ENCODE measurements around the gene SCGB1D2.

The SCGB1D2 gene

DNA sequence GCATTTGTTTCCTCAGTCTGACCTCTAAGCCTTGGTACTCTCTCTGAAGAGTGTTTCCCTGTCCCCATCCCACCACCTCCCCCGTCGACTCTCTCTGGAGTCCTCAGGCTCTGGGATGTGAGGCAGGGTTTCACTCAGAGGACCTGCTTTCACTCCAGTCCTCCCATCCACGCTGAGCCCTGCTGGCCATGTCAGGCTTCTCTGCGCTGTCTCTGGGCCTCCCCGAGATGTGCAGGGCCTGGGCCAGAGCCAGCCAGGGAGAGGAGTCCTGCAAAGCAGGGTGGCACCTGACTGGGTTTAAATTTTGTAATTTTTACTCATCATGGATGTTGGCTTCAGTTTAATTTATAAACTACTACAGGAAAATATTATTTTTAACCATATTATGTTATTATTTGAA, 31.2 kb downstream of the SCGB1D2 start:
- no peak for DNase-seq (ENCODE audit: low read depth)

DNA sequence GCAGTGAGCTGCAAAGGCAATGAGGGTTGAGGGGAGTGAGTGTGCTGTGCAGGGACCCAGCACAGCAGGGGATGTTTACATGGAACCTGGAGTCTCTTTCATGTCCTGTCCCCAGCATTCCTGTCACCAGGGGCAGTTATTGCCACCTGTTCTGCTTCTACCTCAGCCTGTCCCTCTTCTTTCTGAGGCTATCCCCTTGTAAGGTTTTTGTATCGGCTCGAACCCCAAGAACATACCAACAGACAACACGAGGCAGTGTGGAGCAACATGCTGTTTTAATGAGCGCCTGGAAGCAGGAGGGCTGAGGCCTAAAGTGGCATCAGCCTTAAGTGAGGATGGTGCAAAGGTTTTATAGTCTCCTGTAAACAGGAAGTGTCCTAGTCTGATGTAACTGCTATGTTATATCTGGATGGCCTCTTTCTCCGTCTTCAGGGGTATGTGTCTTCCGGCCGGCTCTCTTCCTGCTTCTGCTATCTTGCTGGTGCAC, 31.8 kb downstream of the SCGB1D2 start:
- peak; percentile 13 for DNase-seq (ENCODE audit: low read depth)
- TF ChIP-seq POLR2A (IDR thresholded peaks at IDR 0.05; ENCODE audit: extremely low read depth, insufficient read length) (no peak), MYC (IDR thresholded peaks at IDR 0.05; ENCODE audit: low read depth, low read length) (no peak)
- TF ChIP-seq, protein P1, sequence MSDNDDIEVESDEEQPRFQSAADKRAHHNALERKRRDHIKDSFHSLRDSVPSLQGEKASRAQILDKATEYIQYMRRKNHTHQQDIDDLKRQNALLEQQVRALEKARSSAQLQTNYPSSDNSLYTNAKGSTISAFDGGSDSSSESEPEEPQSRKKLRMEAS (IDR thresholded peaks at IDR 0.05; ENCODE audit: low read depth, low read length): no peak
- TF ChIP-seq, protein P2, sequence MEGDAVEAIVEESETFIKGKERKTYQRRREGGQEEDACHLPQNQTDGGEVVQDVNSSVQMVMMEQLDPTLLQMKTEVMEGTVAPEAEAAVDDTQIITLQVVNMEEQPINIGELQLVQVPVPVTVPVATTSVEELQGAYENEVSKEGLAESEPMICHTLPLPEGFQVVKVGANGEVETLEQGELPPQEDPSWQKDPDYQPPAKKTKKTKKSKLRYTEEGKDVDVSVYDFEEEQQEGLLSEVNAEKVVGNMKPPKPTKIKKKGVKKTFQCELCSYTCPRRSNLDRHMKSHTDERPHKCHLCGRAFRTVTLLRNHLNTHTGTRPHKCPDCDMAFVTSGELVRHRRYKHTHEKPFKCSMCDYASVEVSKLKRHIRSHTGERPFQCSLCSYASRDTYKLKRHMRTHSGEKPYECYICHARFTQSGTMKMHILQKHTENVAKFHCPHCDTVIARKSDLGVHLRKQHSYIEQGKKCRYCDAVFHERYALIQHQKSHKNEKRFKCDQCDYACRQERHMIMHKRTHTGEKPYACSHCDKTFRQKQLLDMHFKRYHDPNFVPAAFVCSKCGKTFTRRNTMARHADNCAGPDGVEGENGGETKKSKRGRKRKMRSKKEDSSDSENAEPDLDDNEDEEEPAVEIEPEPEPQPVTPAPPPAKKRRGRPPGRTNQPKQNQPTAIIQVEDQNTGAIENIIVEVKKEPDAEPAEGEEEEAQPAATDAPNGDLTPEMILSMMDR (IDR thresholded peaks at IDR 0.05; ENCODE audit: low read depth, low read length): no peak
- H3K4me3 ChIP-seq (ENCODE audit: low read depth, low read length): no peak overlapping the region

More for the DNA sequence above, 31.2 kb downstream of the SCGB1D2 start:
- H3K4me3 ChIP-seq (ENCODE audit: low read depth, low read length): no peak overlapping the region
- TF ChIP-seq MYC (IDR thresholded peaks at IDR 0.05; ENCODE audit: low read depth, low read length): no peak
- TF ChIP-seq, protein P1 (IDR thresholded peaks at IDR 0.05; ENCODE audit: low read depth, low read length): no peak
- TF ChIP-seq, protein P2 (IDR thresholded peaks at IDR 0.05; ENCODE audit: low read depth, low read length): no peak
- TF ChIP-seq POLR2A (IDR thresholded peaks at IDR 0.05; ENCODE audit: extremely low read depth, insufficient read length): no peak

DNA sequence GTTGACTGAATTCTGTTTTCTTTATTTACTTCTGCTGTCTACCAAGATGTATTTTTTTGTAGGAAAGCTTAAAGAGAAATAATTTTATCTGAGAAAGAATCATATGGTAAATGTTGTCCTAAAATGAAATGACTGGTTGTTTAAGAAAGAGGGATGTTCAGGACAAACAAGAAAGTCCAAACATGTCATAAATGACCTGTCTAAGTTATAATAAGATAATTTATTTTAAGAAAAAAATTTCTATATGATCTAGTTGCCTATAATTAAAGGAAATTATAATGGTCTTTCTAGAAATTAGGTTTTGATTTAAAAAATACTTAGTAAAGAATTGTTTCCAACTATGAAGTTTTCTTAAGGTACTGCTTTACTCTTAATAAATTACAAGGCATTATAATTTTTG, 38.4 kb downstream of the SCGB1D2 start:
- TF ChIP-seq, protein P1 (IDR thresholded peaks at IDR 0.05; ENCODE audit: low read depth, low read length): no peak
- DNase-seq (ENCODE audit: low read depth): no peak
- H3K4me3 ChIP-seq (ENCODE audit: low read depth, low read length): no peak overlapping the region

All from NB4 (cell line).